HG03520 (cell line): ENCODE measurements around the gene ABCG4.

ENCODE experiments used
- ATAC-seq: cut with Tn5 transposase; IDR thresholded peaks from one replicate; pipeline ENCODE4 v1.9.1; 2021; ENCODE audit warnings: mild to moderate bottlenecking, moderate library complexity; ENCODE audit not compliant: unreplicated experiment

Gene ABCG4

GRCh38 chr11:119205080-119205479 is 56.2 kb downstream of the ABCG4 start:
- no peak for ATAC-seq

GRCh38 chr11:119205574-119206510 is 57.0 kb downstream of the ABCG4 start, which contains the start of gene CBL:
Gene CBL, plus strand, starts transcription at chr11:119206339. Its CDS starts 79 bp downstream, at chr11:119206418.
- peak; percentile 72 for ATAC-seq

- ATAC-seq: peak; percentile 8
Measured at GRCh38 chr11:119206511-119207414, 57.9 kb downstream of the ABCG4 start.

- no peak for ATAC-seq
Measured at GRCh38 chr11:119207415-119207960, 58.6 kb downstream of the ABCG4 start.

- no peak for ATAC-seq
Measured at GRCh38 chr11:119209186-119209585, 60.3 kb downstream of the ABCG4 start.

GRCh38 chr11:119210050-119210449 is 61.2 kb downstream of the ABCG4 start:
- no peak for ATAC-seq
